HG03565 (cell line): ENCODE measurements around the gene CAST.

Experiments
- ATAC-seq: cut with Tn5 transposase; IDR thresholded peaks from one replicate; pipeline ENCODE4 v1.9.1; 2021; ENCODE audit warnings: mild to moderate bottlenecking, moderate library complexity; ENCODE audit not compliant: unreplicated experiment

Gene CAST

DNA sequence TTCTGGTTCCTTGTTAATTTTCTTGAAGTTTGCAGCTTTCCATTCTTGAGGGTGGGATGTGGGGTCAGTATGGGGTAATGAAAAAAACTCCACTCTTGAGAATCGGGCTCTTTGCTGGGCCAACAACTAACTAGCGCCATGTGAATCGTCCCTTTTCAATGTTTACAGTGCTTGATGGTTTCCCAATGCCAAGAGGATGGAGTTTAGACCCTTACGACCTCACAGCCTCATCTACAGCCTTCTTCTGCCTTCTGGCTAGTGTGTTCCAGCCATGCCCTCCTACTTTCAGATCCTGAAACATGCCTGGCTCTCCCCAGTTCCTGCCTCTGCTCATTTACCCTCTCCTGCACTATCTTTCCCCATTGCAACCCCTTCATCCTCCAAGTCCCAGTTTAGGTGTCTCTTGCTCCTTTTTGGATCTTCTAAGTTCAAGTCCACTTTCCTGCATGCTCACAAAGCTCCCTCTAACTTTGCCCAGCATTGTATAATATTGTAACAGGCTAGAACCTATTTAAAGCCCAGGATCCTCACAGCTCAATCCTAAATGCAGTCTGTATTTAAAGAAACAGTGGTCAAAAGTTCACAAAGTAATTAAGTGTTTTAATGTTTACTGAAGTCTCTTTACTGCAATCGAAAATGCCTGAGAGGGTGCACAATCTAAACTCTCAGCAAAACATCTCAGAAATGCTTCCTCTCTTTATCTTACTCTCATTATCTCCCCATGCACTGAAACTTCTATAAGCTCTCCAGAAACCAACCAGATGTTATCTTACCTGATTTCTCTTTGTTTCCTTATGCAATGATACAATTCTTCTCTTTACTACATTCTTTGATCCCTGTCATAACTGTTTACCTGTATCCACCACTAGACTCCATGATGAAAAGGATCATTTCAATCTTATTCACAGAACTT lies 20.6 kb upstream of the CAST start:
- ATAC-seq = no peak

DNA sequence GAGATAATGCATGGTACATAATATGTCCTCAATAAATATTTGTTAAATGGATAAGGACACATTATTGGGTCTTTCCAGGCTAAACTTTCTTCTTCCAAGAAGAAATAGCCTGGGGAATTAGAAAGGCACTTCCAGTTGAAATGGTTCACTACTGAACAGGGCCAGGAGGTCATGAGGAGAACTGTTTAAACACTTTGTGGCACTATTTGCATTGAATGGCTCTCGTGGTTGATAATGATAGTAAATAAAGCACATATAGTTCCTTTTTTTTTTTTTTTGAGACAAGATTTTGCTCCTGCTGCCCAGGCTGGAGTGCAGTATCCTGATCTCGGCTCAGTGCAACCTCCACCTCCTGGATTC lies 19.9 kb upstream of the CAST start:
- no peak for ATAC-seq

- no peak for ATAC-seq
Observed at GRCh38 chr5:96645091-96645490, 17.1 kb upstream of the CAST start.

- ATAC-seq = peak; percentile 66
Observed at GRCh38 chr5:96648023-96648422, 14.2 kb upstream of the CAST start.

DNA sequence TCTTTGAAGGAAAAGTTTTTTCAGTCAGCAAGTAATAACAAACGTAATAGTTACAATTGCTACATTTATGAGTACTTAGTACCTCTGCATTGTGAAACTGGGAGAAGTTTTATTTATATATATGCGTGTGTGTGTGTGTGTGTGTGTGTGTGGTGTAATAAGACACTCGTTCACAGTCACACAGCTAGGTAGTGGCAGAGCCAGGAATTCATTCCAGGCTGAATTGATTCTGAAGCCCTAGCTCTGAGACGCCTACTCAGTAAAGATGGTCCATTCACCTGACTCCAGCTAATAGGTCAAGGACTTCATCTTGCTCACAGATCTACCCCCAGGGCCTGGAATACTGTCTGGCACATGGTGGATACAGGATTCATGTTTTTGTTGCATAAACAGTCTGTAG lies 13.6 kb upstream of the CAST start:
- ATAC-seq = no peak

- no peak for ATAC-seq
Observed at GRCh38 chr5:96649251-96649662, 12.9 kb upstream of the CAST start.

DNA sequence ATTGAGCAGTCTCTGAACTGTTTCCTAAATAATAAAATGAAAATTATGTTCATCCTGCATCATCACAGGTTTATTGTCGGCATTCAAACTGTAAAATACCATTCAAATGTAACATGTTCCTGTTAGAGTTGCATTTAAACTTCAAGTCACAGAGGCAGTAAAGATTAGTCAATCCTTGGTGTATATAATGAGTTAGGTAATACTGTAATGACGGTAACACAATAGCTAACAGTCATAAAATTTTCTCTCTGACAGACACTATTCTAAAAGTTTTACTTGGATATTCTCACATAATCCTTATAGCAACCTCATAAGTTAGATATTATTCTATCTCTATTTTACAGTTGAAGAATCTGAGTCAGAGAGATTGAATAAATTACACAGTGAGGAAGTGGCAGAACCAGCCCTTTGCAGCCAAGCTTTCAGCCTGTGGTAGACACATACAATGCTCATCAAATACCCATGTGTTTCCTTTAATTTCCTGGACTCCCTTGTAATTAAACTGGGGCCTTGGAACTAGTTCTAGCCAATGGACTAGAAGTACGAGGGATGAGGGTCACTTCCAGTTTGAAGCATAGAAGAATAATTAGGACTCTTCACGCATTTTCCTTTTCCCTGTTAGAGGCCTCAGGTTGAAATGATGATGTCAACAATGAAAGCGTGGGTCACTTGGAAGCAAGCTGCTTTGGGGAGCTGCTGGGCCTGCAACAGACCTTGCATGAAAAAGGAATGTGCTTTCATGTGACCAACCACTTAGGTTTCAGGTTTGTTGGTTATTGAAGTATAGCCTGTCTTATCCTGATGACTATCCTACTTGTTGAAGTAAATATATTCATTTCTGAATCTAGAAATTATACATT lies 12.3 kb upstream of the CAST start:
- ATAC-seq = no peak

- no peak for ATAC-seq
Observed at GRCh38 chr5:96651047-96651446, 11.1 kb upstream of the CAST start.

DNA sequence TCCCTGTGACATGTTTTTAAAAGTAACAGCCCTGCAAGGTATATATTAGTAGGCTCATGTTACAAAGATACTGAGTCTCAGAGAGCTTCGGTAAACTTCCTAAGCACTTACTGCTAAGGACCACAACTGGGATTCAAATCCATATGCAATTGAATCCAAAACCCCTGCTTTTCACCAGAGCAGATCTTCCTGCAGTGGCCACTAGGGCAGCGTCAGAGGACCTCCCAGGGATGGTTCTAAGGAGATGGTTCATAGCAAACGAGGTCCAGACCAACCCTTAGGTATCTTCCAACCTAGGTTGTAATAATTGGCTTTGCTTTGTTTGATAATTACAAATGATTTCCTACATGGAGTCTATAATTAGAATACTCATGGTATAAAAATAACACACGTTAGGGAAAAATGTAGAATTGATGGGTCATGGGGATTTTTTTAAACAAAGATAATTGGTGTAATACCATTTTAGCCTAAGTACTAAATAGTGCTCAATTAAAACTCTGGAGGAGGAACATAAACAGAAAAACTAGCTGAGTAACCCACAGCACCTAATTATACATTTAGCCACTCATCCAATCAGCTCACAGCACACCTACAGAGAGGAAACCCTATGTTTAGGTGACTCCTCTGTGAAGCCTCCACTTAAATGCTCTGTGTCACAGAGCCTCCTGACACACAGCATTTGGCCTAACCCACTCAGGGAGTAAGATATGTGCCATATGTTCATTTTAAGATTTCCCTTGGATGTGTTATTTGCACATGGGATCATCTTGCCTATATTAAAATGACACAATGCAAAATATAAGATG lies 10.0 kb upstream of the CAST start:
- ATAC-seq = no peak

GRCh38 chr5:96652769-96653454 lies 9.3 kb upstream of the CAST start:
- no peak for ATAC-seq

- no peak for ATAC-seq
Observed at GRCh38 chr5:96654209-96654608, 8.0 kb upstream of the CAST start.

DNA sequence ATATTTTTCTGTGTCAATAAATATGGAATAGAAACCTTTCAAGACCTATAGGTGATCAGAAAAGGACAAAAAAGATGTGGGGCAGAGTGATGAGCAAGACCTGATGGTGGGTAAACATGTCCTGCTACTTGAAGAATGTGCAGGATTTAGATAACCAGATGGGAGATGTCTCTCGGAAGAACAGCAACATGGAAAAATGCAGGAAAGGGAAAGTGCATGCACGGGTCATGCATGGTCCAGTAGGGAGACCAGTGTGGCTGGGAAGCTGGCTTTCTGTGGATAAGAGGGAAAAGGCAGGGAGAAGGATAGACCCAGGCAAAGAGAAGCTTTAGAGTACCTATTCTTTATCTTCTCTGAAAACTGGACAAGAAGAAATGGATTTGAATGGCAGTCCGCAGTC lies 7.1 kb upstream of the CAST start:
- ATAC-seq = no peak

DNA sequence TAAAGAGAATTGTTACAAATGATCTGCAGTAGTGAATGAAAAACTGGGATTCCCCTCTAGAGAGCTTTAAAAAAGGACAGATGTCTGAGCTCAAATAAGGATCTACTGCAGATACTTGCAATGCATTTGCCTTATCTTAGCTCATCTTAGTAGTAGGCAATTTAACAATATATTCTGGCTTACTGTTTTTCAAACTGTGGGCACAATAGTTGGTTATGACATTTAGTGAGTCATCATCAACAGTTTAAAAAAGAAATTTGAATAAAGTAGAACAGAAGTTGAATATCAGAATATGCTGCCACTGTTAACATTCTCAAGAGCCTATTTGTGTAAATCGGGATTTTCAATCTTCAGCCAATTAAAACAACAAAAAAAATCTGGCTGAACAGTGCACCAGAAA lies 6.7 kb upstream of the CAST start:
- ATAC-seq = no peak

DNA sequence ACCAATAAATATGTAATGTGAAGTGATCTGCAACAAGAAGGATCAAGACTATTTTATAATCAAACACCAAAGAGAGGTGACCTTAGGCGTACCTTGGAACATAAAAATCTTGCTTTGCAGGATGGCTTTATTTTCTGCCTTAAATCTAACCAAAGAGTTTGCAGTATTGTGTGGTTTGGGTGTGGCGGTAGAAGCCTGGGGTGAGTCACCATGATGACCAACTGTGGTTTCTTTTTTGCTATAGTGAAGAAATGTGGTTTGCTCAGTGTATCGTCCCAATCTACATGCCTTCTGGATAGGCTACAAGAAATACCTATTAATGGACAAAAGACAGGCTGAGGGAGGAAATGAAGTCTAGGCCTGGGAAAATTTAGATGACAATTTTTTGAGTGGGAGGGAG lies 5.1 kb upstream of the CAST start:
- peak; percentile 86 for ATAC-seq

DNA sequence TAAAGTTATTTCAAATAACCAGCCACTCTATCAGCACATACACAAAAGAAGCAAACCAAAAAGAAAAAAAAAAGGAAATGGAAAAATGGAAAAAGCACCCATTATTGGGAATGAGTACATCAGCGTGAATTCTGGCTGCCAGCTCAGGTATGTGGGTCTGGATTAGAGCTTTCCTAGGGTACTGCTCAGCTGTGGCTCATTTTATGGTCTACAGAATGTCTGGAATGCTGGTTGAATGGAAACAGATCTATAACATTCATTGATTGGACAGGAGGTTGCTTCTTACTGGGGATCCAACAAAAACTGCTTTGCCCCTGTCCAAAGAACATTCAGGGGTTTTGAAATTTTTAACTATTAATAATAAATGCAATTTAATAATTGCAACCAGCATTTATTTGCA lies 3.9 kb upstream of the CAST start:
- no peak for ATAC-seq

GRCh38 chr5:96659170-96659569 lies 3.0 kb upstream of the CAST start:
- no peak for ATAC-seq

GRCh38 chr5:96660971-96661854 lies 963 bp upstream of the CAST start:
- no peak for ATAC-seq

- ATAC-seq = peak; percentile 59
Observed at GRCh38 chr5:96662725-96663518, 746 bp downstream of the CAST start.

DNA sequence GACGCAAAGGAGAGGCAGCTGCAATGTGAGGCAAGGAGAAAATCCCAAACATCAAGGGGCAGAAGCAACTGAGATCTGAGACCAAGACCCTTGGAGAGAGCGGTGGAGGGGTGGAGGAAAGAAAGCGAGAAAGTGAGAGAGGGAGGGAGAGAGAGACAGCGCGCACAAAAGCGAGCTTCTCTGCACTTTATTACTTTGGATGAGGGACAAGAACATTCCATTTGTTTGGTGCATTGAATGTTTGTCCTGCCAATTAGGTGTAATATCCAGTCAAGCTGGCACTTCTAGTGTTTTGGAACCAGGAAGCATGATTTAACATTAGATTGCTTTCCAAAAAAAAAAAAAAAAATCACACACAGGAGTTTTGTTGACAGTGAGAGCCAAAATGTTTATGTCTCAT lies 1.4 kb downstream of the CAST start:
- no peak for ATAC-seq
